A375 (cell line): ENCODE results near the gene SMIM22. TPM values are rescaled to one million over a fixed set of nuclear protein-coding genes. Genes with fewer than 3 reads are reported as not detected.

Experiments
- small RNA-seq: library from RNA; depleted of rRNA; stranded (forward); fragments of <200 nt; gene quantifications from one replicate; pipeline ENCODE3, GENCODE V24; 2014
- total RNA-seq: library from RNA; depleted of rRNA; stranded (reverse); fragments of >200 nt; shearing (Covaris generic); gene quantifications from 2 replicates; pipeline ENCODE4 v1.2.3, GENCODE V29; 2014; rRNA removed

SMIM22 gene
- not detected in 2 replicates for total RNA-seq

GRCh38 chr16:4795181-4795827 lies at the start of gene SMIM22:
Gene SMIM22 (plus strand): TSS chr16:4795369. CDS start chr16:4795735, 366 bp downstream.

GRCh38 chr16:4766875-4767628 lies 28.1 kb upstream of the SMIM22 start, which contains the start of gene ZNF500:
Gene ZNF500 (minus strand): TSS chr16:4767162. CDS start chr16:4765978, 1,184 bp downstream.

GRCh38 chr16:4787627-4788482 lies 7.3 kb upstream of the SMIM22 start, which contains the start of gene SEPTIN12:
Gene SEPTIN12 (minus strand): TSS chr16:4788345. CDS start chr16:4787645, 700 bp downstream.

GRCh38 chr16:4801962-4802658 lies 6.9 kb downstream of the SMIM22 start, which contains the start of gene ROGDI:
Gene ROGDI (minus strand): TSS chr16:4802633. CDS start chr16:4802571, 62 bp downstream.

Small RNAs within 50 kb of the gene (small RNA-seq; reads per million reads assigned to genes)
- gene RF00017, result not detected

Other genes with a start within 250 kb of the SMIM22 start
- gene C16orf96, start 239.0 kb upstream of the SMIM22 start, total RNA-seq, result not detected in 2 replicates
- 62.3 and 71.6 TPM in 2 replicates for gene UBALD1, start 180.5 kb upstream of the SMIM22 start, total RNA-seq
- gene MGRN1, start 170.5 kb upstream of the SMIM22 start, total RNA-seq, result 26.1 and 27.5 TPM in 2 replicates
- 32.3 and 33.4 TPM in 2 replicates for gene NUDT16L1, start 101.8 kb upstream of the SMIM22 start, total RNA-seq
- gene ANKS3, start 61.1 kb upstream of the SMIM22 start, total RNA-seq, result 21.2 and 22.8 TPM in 2 replicates
- 0.93 and 1.5 TPM in 2 replicates for gene DNAAF8, start 60.8 kb upstream of the SMIM22 start, total RNA-seq
- gene ZNF500, start 28.2 kb upstream of the SMIM22 start, total RNA-seq, result 7.8 and 8.6 TPM in 2 replicates
- 0.08 TPM in 1 of 2 replicates, not detected in the other for gene SEPTIN12, start 7.0 kb upstream of the SMIM22 start, total RNA-seq
- gene ROGDI, start 7.3 kb downstream of the SMIM22 start, total RNA-seq, result 15.1 and 17.3 TPM in 2 replicates
- gene GLYR1, start 51.9 kb downstream of the SMIM22 start, total RNA-seq, result 40.2 and 47.4 TPM in 2 replicates
- 42.4 and 44.3 TPM in 2 replicates for gene UBN1, start 52.1 kb downstream of the SMIM22 start, total RNA-seq
- 0.26 and 0.27 TPM in 2 replicates for gene PPL, start 141.8 kb downstream of the SMIM22 start, total RNA-seq
- not detected in 2 replicates for gene SEC14L5, start 163.0 kb downstream of the SMIM22 start, total RNA-seq
- 17.6 and 23.9 TPM in 2 replicates for gene NAGPA, start 238.6 kb downstream of the SMIM22 start, total RNA-seq